Testis (tissue), 3 donors: ENCODE results near the gene COL23A1. TPM values are rescaled to one million over a fixed set of nuclear protein-coding genes. Genes with fewer than 3 reads are reported as not detected.

Experiments
- DNase-seq: peaks from one replicate; pipeline ENCODE4 v3.0.0-alpha.2; 2019
- H3K27ac ChIP-seq, 2 donors: fragments of 200-600 bp; sonication (generic); one replicate each; pipeline ENCODE4 v1.5.1; 2019
- H3K27me3 ChIP-seq: fragments of 200-600 bp; sonication (generic); one replicate; pipeline ENCODE4 v1.5.1; 2019
- H3K36me3 ChIP-seq: fragments of 200-600 bp; sonication (generic); one replicate; pipeline ENCODE4 v1.5.1; 2017; ENCODE audit warnings: low read depth; ENCODE audit errors: missing control alignments
- H3K4me1 ChIP-seq: fragments of 200-600 bp; sonication (generic); one replicate; pipeline ENCODE4 v1.5.1; 2019
- H3K4me3 ChIP-seq, 2 donors: fragments of 200-600 bp; sonication (generic); one replicate each; pipeline ENCODE4 v1.5.1; 2017 to 2019
- H3K9me3 ChIP-seq: fragments of 200-600 bp; sonication (generic); one replicate; pipeline ENCODE4 v1.5.1; 2017
- POLR2A ChIP-seq: fragments of 450-650 bp; IDR thresholded peaks from one replicate; pipeline ENCODE4 v1.6.1; 2017; ENCODE audit warnings: antibody characterized with exemption, mild to moderate bottlenecking, moderate library complexity
- WGBS, 2 donors: methylation state at CpG; one replicate each; pipeline ENCODE4 v1.1.5; 2018; 5-methylcytosine and 5-hydroxymethylcytosine counted together
- intact Hi-C: fragments of 100-400 bp; cut with DNase I; formaldehyde crosslinking; loops from one replicate; pipeline ENCODE4 v1.15.1; 2023; ENCODE audit warnings: low total_unique reads
- polyA plus RNA-seq: library from polyadenylated mRNA; stranded (reverse); fragments of 350-450 nt; fragmentation: Illumina TruSeq; extraction: RNeasy Lipid Tissue Mini Kit (QIAGEN cat#74804); gene quantifications from one replicate; pipeline ENCODE4 v1.2.3, GENCODE V29; 2014; ENCODE audit warnings: low read depth, low replicate concordance; ENCODE audit not compliant: insufficient read depth
- total RNA-seq, 2 donors: library from RNA; depleted of rRNA; stranded (reverse); fragments of >200 nt; gene quantifications; one replicate each; pipeline ENCODE4 v1.2.3, GENCODE V29; 2016
- TF ChIP-seq, protein P1 (sequence below), 3 experiments: fragments of 450-650 bp in 2 of 3; fragments of 200-600 bp in 1 of 3; sonication (generic) in 1 of 3; IDR thresholded peaks; one replicate each; pipeline ENCODE4 v1.5.1; 2016 to 2019; ENCODE audit warnings: antibody characterized with exemption in 3 of 3, mild to moderate bottlenecking in 2 of 3, moderate library complexity in 1 of 3

Gene COL23A1
- total and polyA plus RNA-seq, 3 donors from 2014 or later: 4.3 to 5.5 (median 5.0) TPM

DNA sequence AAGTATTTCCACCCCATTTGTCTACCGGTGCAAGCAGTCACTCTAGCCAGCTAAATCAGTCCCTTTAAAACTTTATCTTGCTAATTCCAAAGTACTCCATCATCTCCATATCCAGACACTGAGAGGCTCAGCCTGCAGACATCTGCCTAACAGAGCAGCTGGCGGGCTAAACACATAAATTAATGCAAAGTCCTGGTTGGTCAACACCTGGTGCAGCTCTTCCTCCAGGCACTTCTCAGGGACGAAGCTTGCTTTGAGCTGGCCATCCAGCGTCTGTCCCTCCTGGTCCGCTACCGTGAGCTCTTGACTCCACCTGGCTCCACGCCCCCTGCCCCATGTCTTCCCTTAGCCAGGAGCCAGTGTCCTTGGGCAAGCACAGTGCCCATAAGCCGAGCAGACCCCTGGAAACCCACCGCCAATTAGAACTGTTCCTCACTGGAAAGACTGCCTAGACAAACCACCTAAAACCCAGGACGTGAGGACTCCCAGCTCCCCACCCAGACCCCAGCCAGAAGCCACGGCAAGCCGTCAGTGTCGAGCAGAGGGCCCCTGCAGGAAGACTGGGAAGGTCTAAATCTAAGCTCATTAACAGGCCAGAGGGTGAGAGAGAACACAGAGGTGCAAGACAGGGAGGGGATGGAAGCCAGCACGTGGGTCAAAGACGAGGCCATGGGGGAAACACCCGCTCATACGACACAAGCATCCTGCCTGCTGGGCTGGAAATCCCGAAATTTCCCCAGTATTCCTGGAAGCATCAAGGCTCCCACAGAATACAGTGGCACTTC, 120.0 kb downstream of the COL23A1 start:
- intact Hi-C loops: no loop called here
- 81 to 85% methylated on average over 13 to 18 of the region's 18 CpGs for WGBS, 2 donors

DNA sequence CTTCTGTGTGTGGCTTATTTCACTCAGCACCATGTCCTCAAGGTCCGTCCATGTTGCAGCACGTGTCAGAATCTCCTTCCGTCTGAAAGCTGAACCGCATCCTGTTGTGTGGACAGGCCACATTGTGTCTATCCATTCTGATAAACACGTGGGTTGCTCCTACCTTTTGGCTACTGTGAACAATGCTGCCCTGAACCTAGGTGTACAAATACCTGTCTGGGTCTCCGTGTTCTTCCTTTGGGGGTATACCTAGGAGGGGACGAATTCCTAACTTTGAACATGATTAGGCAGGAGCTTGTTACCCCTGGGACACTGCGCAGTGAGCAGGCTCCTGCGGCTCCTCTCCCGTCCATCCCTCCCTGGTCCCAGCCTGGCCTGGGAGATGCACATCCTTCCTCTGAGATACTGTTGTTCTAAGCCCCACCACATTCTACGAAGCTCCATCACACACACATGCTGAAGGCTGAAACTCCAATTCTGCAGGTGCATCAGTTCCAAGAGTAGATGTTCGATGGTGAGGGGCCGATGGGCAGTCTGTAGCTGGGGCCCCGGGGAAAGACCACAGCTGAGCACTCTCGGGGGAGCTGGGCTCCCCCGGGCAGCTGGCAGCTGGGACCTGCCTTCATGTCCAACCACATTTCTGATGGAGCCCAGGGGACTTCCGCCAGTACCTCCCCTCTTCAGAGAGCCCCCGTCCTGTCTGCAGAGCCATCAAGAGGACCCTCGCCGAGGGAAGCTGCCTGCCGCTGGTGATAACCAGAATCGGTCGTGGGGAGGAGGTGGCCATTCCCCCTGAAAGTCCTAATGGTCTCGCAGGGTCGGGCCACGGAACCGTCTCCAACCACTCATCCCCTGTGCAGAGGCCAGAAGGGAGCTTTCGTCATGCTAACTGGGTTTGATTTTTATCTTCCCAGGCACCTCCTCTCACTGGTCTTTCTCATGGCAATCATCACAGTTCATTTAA, 120.9 kb downstream of the COL23A1 start:
- H3K27me3 ChIP-seq: no peaks in the 10 kb centered on the region
- DNase-seq: no peak
- no peaks in the 10 kb centered on the region for H3K36me3 ChIP-seq
- no peaks in the 10 kb centered on the region for H3K9me3 ChIP-seq
- intact Hi-C loops: no loop called here
- TF ChIP-seq POLR2A: no peak
- TF ChIP-seq, protein P1, sequence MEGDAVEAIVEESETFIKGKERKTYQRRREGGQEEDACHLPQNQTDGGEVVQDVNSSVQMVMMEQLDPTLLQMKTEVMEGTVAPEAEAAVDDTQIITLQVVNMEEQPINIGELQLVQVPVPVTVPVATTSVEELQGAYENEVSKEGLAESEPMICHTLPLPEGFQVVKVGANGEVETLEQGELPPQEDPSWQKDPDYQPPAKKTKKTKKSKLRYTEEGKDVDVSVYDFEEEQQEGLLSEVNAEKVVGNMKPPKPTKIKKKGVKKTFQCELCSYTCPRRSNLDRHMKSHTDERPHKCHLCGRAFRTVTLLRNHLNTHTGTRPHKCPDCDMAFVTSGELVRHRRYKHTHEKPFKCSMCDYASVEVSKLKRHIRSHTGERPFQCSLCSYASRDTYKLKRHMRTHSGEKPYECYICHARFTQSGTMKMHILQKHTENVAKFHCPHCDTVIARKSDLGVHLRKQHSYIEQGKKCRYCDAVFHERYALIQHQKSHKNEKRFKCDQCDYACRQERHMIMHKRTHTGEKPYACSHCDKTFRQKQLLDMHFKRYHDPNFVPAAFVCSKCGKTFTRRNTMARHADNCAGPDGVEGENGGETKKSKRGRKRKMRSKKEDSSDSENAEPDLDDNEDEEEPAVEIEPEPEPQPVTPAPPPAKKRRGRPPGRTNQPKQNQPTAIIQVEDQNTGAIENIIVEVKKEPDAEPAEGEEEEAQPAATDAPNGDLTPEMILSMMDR (IDR thresholded peaks at IDR 0.05): no peak
- H3K27ac ChIP-seq: no peak overlapping the region
- WGBS, 2 donors: 84 to 85% methylated on average over 24 to 28 of the region's 28 CpGs
- H3K4me3 ChIP-seq: no peak overlapping the region
- no peaks in the 10 kb centered on the region for H3K4me1 ChIP-seq

More for the DNA sequence above, 120.0 kb downstream of the COL23A1 start:
- Histone ChIP-seq H3K27ac (no peak overlapping the region), H3K36me3 (no peaks in the 10 kb centered on the region), H3K27me3 (no peaks in the 10 kb centered on the region), H3K4me1 (no peaks in the 10 kb centered on the region), H3K4me3 (no peak overlapping the region), H3K9me3 (no peaks in the 10 kb centered on the region)
- TF ChIP-seq, protein P1 (IDR thresholded peaks at IDR 0.05): no peak
- TF ChIP-seq POLR2A: no peak
- DNase-seq: no peak

DNA sequence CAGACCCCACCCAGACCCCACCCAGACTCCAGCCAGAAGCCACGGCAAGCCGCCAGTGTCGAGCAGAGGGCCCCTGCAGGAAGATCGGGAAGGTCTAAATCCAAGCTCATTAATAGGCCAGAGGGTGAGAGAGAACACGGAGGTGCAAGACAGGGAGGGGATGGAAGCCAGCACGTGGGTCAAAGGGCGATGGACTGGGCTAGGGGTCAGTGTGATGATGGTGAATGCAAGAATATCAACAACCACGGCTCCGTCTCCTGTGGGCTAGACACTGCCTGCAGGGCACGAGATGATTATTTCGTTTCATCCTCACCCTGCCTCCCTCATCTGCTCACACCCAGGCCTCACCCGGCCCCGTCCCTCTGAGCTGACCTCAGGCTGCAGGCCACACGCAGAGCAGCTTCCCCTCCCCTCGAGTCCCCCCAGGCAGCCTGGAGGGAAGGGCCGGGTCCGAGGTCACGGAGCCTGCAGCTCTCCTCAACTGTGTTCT, 122.0 kb downstream of the COL23A1 start:
- Histone ChIP-seq H3K27ac (peak overlapping the region in 1 of 2 donors; percentile 39), H3K4me1 (no peaks in the 10 kb centered on the region), H3K9me3 (no peaks in the 10 kb centered on the region), H3K36me3 (no peaks in the 10 kb centered on the region), H3K4me3 (no peak overlapping the region), H3K27me3 (no peaks in the 10 kb centered on the region)
- WGBS, 2 donors: 43 to 73% methylated on average over 15 to 18 of the region's 18 CpGs
- TF ChIP-seq POLR2A: no peak
- DNase-seq: no peak
- intact Hi-C loops: no loop called here

DNA sequence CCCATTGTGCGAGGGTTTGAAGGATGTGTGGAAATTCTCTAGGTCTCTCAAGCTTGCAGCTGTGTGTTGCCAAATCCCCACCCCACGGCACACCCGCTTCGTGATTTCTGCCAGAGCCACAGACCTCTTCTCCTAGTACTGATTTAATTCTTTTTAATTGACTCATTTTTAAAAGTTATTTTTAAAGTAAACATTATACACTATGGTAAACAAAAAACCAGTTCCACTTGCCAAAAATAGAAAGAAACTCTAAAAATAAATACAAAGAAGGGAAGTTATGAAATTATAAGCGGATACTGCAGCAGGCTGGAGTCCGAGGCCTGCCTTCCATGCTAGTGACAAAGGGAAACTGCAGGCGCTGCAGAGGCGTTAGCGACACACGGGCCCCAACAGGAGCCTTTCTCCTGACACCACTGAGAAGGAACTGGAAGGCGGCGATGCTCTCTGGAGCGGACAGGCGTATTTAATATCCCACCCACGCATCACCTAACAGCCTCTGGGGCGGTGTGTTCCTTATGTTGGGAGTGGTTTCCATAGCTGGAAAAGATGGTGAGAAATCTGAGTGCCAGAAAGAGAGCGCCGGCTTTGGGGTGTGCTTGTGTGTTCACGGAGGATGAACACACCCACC, 122.5 kb downstream of the COL23A1 start:
- WGBS, 2 donors: 33 to 41% methylated on average over 17 to 19 of the region's 19 CpGs

More for the DNA sequence above, 122.5 kb downstream of the COL23A1 start:
- intact Hi-C loops: no loop called here
- H3K36me3 ChIP-seq: no peaks in the 10 kb centered on the region
- H3K27me3 ChIP-seq: no peaks in the 10 kb centered on the region
- H3K4me1 ChIP-seq: no peaks in the 10 kb centered on the region
- H3K9me3 ChIP-seq: no peaks in the 10 kb centered on the region
- no peak for TF ChIP-seq POLR2A
- TF ChIP-seq, protein P1 (IDR thresholded peaks at IDR 0.05): no peak
- H3K4me3 ChIP-seq: no peak overlapping the region
- peak; percentile 52 for DNase-seq
- peak overlapping the region in 1 of 2 donors; percentile 39 for H3K27ac ChIP-seq
